SK-N-SH treated with all-trans-retinoic acid at 6 μM for 48 hours (cell line): Measurements from ENCODE around the gene RNPS1.

Source experiments
- ATAC-seq: fragments of 200-7000 bp; cut with Tn5 transposase; 3 replicates; pipeline ENCODE4 v1.9.1; 2020; ENCODE audit warnings: mild to moderate bottlenecking, moderate library complexity
- ARNTL ChIP-seq: fragments of 450-650 bp; formaldehyde crosslinking; IDR thresholded peaks from 2 replicates; pipeline ENCODE4 v1.5.0; 2020; ENCODE audit warnings: low read depth, mild to moderate bottlenecking, moderate library complexity, borderline replicate concordance
- BACH2 ChIP-seq: fragments of 250-450 bp; sonication (Bioruptor Pico); IDR thresholded peaks from 2 replicates; pipeline ENCODE4 v1.9.0; 2021; ENCODE audit warnings: mild to moderate bottlenecking, borderline replicate concordance
- CSDC2 ChIP-seq: fragments of 250-450 bp; sonication (Bioruptor Pico); IDR thresholded peaks from 2 replicates; pipeline ENCODE4 v1.5.0; 2020; ENCODE audit warnings: mild to moderate bottlenecking, moderate library complexity
- ESRRG ChIP-seq: fragments of 250-450 bp; sonication (Bioruptor Pico); IDR thresholded peaks from 2 replicates; pipeline ENCODE4 v1.6.1; 2021; ENCODE audit warnings: mild to moderate bottlenecking
- GLIS3 ChIP-seq: fragments of 250-450 bp; sonication (Bioruptor Pico); IDR thresholded peaks from 2 replicates; pipeline ENCODE4 v1.5.0; 2020; ENCODE audit warnings: mild to moderate bottlenecking, moderate library complexity
- ISL1 ChIP-seq: fragments of 250-450 bp; sonication (Bioruptor Pico); IDR thresholded peaks from 2 replicates; pipeline ENCODE4 v2.1.2; 2022; ENCODE audit warnings: mild to moderate bottlenecking, moderate library complexity
- OSR1 ChIP-seq: fragments of 250-450 bp; sonication (Bioruptor Pico); IDR thresholded peaks from 2 replicates; pipeline ENCODE4 v1.8.0; 2022; ENCODE audit warnings: moderate library complexity, mild to moderate bottlenecking, inconsistent platforms
- PPARA ChIP-seq: fragments of 250-450 bp; sonication (Bioruptor Pico); IDR thresholded peaks from 2 replicates; pipeline ENCODE4 v1.5.0; 2020; ENCODE audit warnings: mild to moderate bottlenecking, borderline replicate concordance
- RARB ChIP-seq: fragments of 250-450 bp; sonication (Bioruptor Pico); IDR thresholded peaks from 2 replicates; pipeline ENCODE4 v1.8.0; 2021; ENCODE audit warnings: mild to moderate bottlenecking, moderate library complexity
- TCF4 ChIP-seq: fragments of 250-450 bp; sonication (Bioruptor Pico); IDR thresholded peaks from 2 replicates; pipeline ENCODE4 v1.8.0; 2021; ENCODE audit warnings: mild to moderate bottlenecking, moderate library complexity, borderline replicate concordance
- TOX ChIP-seq: fragments of 250-450 bp; sonication (Bioruptor Pico); IDR thresholded peaks from 2 replicates; pipeline ENCODE4 v1.8.0; 2021; ENCODE audit warnings: mild to moderate bottlenecking, moderate library complexity, borderline replicate concordance
- ZFP3 ChIP-seq: fragments of 250-450 bp; sonication (Bioruptor Pico); IDR thresholded peaks from 2 replicates; pipeline ENCODE4 v1.5.0; 2020; ENCODE audit warnings: mild to moderate bottlenecking, moderate library complexity
- ZFP30 ChIP-seq: fragments of 450-650 bp; formaldehyde crosslinking; IDR thresholded peaks from 2 replicates; pipeline ENCODE4 v1.5.0; 2022; ENCODE audit warnings: mild to moderate bottlenecking, moderate library complexity
- ZNF70 ChIP-seq: fragments of 450-650 bp; formaldehyde crosslinking; IDR thresholded peaks from 2 replicates; pipeline ENCODE4 v1.5.0; 2020; ENCODE audit warnings: mild to moderate bottlenecking, moderate library complexity
- ZNF8 ChIP-seq: fragments of 450-650 bp; formaldehyde crosslinking; IDR thresholded peaks from 2 replicates; pipeline ENCODE4 v1.5.0; 2020; ENCODE audit warnings: mild to moderate bottlenecking, moderate library complexity
- TF ChIP-seq, protein P1 (sequence below): fragments of 250-450 bp; sonication (Bioruptor Pico); IDR thresholded peaks from 2 replicates; pipeline ENCODE4 v1.8.0; 2020; ENCODE audit warnings: mild to moderate bottlenecking, moderate library complexity, borderline replicate concordance
- TF ChIP-seq, protein P2 (sequence below): fragments of 250-450 bp; sonication (Bioruptor Pico); IDR thresholded peaks from 2 replicates; pipeline ENCODE4 v1.5.1; 2021; ENCODE audit warnings: mild to moderate bottlenecking, moderate library complexity
- TF ChIP-seq, protein P3 (sequence below): fragments of 250-450 bp; sonication (Bioruptor Pico); IDR thresholded peaks from 2 replicates; pipeline ENCODE4 v1.5.0; 2020; ENCODE audit warnings: mild to moderate bottlenecking, moderate library complexity
- TF ChIP-seq, protein P4 (sequence below): fragments of 250-450 bp; sonication (Bioruptor Pico); IDR thresholded peaks from 2 replicates; pipeline ENCODE4 v1.8.0; 2021; ENCODE audit warnings: low read depth, mild to moderate bottlenecking, moderate library complexity, borderline replicate concordance

The RNPS1 gene

DNA sequence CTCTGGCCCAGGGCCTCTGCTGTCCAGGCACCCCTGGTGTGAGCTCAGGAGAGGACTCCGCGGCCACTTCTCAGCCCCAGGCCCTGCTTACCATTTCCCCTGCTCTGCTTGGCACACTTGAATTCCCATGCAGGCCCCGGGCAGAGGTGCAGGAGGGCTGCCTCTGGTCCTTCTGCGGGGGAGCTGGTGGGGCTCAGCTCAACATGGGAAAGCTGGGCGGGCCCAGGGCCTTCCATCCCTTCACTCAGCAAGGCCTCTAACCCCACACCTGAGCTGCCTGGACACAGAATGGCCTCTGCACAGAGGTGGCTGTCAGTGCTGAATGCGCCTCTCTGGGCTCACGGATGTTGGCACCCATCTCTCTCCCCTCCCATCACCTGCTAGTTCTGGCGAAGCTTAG lies 12.5 kb upstream of the RNPS1 start:
- TF ChIP-seq, protein P1, sequence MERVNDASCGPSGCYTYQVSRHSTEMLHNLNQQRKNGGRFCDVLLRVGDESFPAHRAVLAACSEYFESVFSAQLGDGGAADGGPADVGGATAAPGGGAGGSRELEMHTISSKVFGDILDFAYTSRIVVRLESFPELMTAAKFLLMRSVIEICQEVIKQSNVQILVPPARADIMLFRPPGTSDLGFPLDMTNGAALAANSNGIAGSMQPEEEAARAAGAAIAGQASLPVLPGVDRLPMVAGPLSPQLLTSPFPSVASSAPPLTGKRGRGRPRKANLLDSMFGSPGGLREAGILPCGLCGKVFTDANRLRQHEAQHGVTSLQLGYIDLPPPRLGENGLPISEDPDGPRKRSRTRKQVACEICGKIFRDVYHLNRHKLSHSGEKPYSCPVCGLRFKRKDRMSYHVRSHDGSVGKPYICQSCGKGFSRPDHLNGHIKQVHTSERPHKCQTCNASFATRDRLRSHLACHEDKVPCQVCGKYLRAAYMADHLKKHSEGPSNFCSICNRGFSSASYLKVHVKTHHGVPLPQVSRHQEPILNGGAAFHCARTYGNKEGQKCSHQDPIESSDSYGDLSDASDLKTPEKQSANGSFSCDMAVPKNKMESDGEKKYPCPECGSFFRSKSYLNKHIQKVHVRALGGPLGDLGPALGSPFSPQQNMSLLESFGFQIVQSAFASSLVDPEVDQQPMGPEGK (CRISPR knock-in tag), result no peak
- no peak for TF ChIP-seq TCF4 (CRISPR knock-in tag)
- no peak for TF ChIP-seq GLIS3
- TF ChIP-seq BACH2, result no peak
- TF ChIP-seq RARB, result no peak
- no peak for TF ChIP-seq ZFP3 (CRISPR knock-in tag)
- no peak for TF ChIP-seq ARNTL (CRISPR knock-in tag)
- no peak for TF ChIP-seq ZFP30 (CRISPR knock-in tag)
- TF ChIP-seq ZNF8 (CRISPR knock-in tag), result no peak
- TF ChIP-seq ISL1 (CRISPR knock-in tag), result no peak
- no peak for TF ChIP-seq OSR1 (CRISPR knock-in tag)
- TF ChIP-seq ESRRG, result no peak
- TF ChIP-seq CSDC2 (CRISPR knock-in tag), result no peak
- TF ChIP-seq, protein P2, sequence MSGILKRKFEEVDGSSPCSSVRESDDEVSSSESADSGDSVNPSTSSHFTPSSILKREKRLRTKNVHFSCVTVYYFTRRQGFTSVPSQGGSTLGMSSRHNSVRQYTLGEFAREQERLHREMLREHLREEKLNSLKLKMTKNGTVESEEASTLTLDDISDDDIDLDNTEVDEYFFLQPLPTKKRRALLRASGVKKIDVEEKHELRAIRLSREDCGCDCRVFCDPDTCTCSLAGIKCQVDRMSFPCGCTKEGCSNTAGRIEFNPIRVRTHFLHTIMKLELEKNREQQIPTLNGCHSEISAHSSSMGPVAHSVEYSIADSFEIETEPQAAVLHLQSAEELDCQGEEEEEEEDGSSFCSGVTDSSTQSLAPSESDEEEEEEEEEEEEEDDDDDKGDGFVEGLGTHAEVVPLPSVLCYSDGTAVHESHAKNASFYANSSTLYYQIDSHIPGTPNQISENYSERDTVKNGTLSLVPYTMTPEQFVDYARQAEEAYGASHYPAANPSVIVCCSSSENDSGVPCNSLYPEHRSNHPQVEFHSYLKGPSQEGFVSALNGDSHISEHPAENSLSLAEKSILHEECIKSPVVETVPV, result no peak
- TF ChIP-seq, all 23 proteins: peak for 0
- no peak for ATAC-seq

DNA sequence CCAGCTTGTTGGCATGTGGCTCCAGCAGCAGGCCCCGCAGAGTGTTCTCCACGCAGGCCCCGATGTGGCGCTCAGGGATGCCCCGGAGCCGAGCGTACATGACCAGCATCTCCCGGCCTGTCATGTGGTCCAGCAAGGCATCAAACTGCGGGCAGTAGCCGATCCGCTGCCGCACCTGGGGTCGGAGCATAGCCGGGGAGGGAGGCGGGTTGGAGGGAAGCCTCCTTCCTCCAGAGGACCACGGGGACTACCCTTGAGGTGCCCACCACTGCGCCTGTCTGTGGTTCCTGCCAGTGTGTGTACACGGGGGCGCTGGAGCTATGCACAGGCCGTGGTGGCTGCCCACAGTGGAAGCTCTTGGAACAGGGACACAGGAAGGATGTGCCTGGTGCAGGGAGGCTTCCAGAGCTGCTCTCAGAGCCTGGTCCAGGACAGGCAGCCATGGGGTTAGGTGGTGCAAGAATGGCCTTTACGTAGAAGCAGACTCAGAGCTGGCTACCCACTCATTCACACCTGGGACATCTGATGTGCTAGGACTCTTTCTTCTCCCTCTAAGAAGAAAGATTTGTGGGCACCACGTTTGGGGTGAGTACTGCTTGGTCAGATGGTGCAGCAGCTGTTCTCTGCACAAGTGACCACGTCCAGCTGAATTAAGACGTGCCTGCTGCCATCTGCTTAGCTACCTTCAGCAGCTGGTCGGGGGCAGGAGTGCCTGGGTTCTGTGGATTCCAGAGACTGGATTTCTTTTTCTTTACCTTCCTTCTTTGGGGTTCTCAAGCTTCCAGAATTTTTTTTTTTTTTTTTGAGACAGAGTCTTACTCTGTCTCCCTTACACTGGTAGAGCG lies 11.3 kb upstream of the RNPS1 start:
- ATAC-seq, result no peak

DNA sequence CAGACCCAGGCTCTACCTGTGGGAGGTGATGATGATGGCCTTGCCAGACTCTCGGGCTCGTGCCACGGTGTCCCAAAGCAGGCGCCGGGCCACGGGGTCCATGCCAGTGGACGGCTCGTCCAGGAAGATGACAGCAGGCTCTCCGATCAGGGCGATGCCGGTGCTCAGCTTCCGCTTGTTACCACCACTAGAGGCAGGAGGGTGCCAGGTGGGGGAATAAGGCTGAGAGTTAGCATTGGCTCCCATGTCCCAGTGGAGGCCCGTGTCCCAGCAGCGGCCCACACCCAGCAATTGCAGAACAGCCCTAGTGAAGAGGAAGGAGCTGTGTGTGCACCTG lies 10.3 kb upstream of the RNPS1 start:
- no peak for ATAC-seq
- TF ChIP-seq, protein P1 (CRISPR knock-in tag), result no peak
- TF ChIP-seq TOX (CRISPR knock-in tag), result no peak
- TF ChIP-seq OSR1 (CRISPR knock-in tag), result no peak
- TF ChIP-seq RARB, result no peak
- TF ChIP-seq ZNF70 (CRISPR knock-in tag), result no peak
- no peak for TF ChIP-seq ZFP30 (CRISPR knock-in tag)
- TF ChIP-seq, protein P3, sequence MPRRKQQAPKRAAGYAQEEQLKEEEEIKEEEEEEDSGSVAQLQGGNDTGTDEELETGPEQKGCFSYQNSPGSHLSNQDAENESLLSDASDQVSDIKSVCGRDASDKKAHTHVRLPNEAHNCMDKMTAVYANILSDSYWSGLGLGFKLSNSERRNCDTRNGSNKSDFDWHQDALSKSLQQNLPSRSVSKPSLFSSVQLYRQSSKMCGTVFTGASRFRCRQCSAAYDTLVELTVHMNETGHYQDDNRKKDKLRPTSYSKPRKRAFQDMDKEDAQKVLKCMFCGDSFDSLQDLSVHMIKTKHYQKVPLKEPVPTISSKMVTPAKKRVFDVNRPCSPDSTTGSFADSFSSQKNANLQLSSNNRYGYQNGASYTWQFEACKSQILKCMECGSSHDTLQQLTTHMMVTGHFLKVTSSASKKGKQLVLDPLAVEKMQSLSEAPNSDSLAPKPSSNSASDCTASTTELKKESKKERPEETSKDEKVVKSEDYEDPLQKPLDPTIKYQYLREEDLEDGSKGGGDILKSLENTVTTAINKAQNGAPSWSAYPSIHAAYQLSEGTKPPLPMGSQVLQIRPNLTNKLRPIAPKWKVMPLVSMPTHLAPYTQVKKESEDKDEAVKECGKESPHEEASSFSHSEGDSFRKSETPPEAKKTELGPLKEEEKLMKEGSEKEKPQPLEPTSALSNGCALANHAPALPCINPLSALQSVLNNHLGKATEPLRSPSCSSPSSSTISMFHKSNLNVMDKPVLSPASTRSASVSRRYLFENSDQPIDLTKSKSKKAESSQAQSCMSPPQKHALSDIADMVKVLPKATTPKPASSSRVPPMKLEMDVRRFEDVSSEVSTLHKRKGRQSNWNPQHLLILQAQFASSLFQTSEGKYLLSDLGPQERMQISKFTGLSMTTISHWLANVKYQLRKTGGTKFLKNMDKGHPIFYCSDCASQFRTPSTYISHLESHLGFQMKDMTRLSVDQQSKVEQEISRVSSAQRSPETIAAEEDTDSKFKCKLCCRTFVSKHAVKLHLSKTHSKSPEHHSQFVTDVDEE (CRISPR knock-in tag), result no peak

More for the DNA sequence above, 11.3 kb upstream of the RNPS1 start:
- TF ChIP-seq PPARA (CRISPR knock-in tag), result no peak
- no peak for TF ChIP-seq ZNF70 (CRISPR knock-in tag)
- TF ChIP-seq, protein P3 (CRISPR knock-in tag), result no peak
- no peak for TF ChIP-seq ZFP3 (CRISPR knock-in tag)
- no peak for TF ChIP-seq OSR1 (CRISPR knock-in tag)
- TF ChIP-seq, protein P4, sequence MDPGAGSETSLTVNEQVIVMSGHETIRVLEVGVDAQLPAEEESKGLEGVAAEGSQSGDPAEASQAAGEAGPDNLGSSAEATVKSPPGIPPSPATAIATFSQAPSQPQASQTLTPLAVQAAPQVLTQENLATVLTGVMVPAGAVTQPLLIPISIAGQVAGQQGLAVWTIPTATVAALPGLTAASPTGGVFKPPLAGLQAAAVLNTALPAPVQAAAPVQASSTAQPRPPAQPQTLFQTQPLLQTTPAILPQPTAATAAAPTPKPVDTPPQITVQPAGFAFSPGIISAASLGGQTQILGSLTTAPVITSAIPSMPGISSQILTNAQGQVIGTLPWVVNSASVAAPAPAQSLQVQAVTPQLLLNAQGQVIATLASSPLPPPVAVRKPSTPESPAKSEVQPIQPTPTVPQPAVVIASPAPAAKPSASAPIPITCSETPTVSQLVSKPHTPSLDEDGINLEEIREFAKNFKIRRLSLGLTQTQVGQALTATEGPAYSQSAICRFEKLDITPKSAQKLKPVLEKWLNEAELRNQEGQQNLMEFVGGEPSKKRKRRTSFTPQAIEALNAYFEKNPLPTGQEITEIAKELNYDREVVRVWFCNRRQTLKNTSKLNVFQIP (CRISPR knock-in tag), result no peak
- no peak for TF ChIP-seq RARB
- TF ChIP-seq ESRRG, result no peak
- no peak for TF ChIP-seq BACH2
- no peak for TF ChIP-seq ISL1 (CRISPR knock-in tag)
- TF ChIP-seq TOX (CRISPR knock-in tag), result no peak
- TF ChIP-seq GLIS3, result no peak
- no peak for TF ChIP-seq CSDC2 (CRISPR knock-in tag)
- TF ChIP-seq, all 23 proteins: peak for 0
